Pancreas (tissue), 10 donors: Measurements from ENCODE around the gene SFMBT2. TPM values are rescaled to one million over a fixed set of nuclear protein-coding genes. Genes with fewer than 3 reads are reported as not detected.
"Not testable (repeated sequence)": the region's sequence is repeated elsewhere in the genome, so short reads cannot be mapped to it uniquely, and the experiment has no call there.

Source experiments
- ATAC-seq, 4 donors: fragments of 200-7000 bp; cut with Tn5 transposase; one replicate each; pipeline versions ENCODE4 v1.8.0 to v1.9.1; 2020; ENCODE audit warnings: mild to moderate bottlenecking in 4 of 4, moderate library complexity in 4 of 4
- DNase-seq, 6 donors: peaks; one replicate each; pipeline ENCODE4 v3.0.0-alpha.2; 2020
- FAIRE-seq: peaks from 2 replicates; lab custom pipeline; 2012; peaks lifted over from hg19 to GRCh38; lab: Jason Lieb, UNC
- H3K27ac ChIP-seq, 4 donors: fragments of 200-600 bp; sonication (generic); 1 replicate in 3 of 4; 2 replicates in 1 of 4; pipeline versions ENCODE4 v1.5.0 to v1.8.0; 2020
- H3K27me3 ChIP-seq, 4 donors: fragments of 200-600 bp; one replicate each; pipeline ENCODE4 v1.8.0; 2021
- H3K36me3 ChIP-seq, 3 donors: fragments of 200-600 bp; sonication (generic) in 1 of 3; one replicate each; pipeline versions ENCODE4 v1.5.0 to v1.8.0; 2020 to 2021
- H3K4me1 ChIP-seq, 3 donors: fragments of 200-600 bp; one replicate each; pipeline ENCODE4 v1.8.0; 2021
- H3K4me3 ChIP-seq, 4 donors: fragments of 200-600 bp; sonication (generic) in 2 of 4; one replicate each; pipeline versions ENCODE4 v1.5.0 to v1.8.0; 2020 to 2021
- H3K9me3 ChIP-seq, 4 donors: fragments of 200-600 bp; one replicate each; pipeline ENCODE4 v1.8.0; 2021
- CTCF ChIP-seq, 4 donors: fragments of 200-600 bp; sonication (generic) in 3 of 4; IDR thresholded peaks; one replicate each; pipeline versions ENCODE4 v1.5.0 to v1.8.0; 2021; ENCODE audit warnings: antibody characterized with exemption in 4 of 4
- WGBS, 2 donors: extraction: QIAGEN DNeasy Blood & Tissue Kit; methylation state at CpG; one replicate each; pipeline ENCODE4 v1.1.7; 2013; 5-methylcytosine and 5-hydroxymethylcytosine counted together
- intact Hi-C, 3 donors: fragments of 100-400 bp; cut with DNase I; formaldehyde crosslinking; loops; one replicate each; pipeline versions ENCODE4 v1.11.1 to v1.14.2; 2022
- polyA plus RNA-seq, 2 donors: library from polyadenylated mRNA; stranded (reverse); fragments of 200-250 nt; gene quantifications; one replicate each; pipeline ENCODE4 v1.2.3, GENCODE V29; 2013
- total RNA-seq, 6 donors: library from RNA; stranded (reverse); fragmentation: NEBNext Ultra II Directional in 4 of 6; extraction: Animal tissue kit (Norgen Biotek cat#: 25700) in 4 of 6; gene quantifications; one replicate each; pipeline versions ENCODE4 v1.2.1 to v1.2.4, GENCODE V29; 2021 to 2023
- donor health status: healthy with polysubstance abuse.
- donor health status: DM: no; HTN: no; CAD: no; lungs with moderate emphysema.
- donor health status: DM: no; HTN: no; CAD: no.
- donor health status: control.
- donor health status: control.
- donor health status: Bipolar disorder and iron deficiency.
- donor health status: DM: yes; HTN: yes; CAD: no.
- donor health status: DM: no; HTN: no; CAD: no.
- donor health status: DM: no; HTN: no; CAD: no.
- donor health status: DM: yes; HTN: yes; CAD: no.

Gene SFMBT2
- total and polyA plus RNA-seq, 8 donors: 0.65 to 9.4 (median 1.9) TPM

- no peak for FAIRE-seq
- no peak overlapping the region for H3K4me3 ChIP-seq
- intact Hi-C loops: no loop called here
- no peaks in the 10 kb centered on the region for H3K9me3 ChIP-seq
- no peaks in the 10 kb centered on the region for H3K36me3 ChIP-seq
- no peaks in the 10 kb centered on the region for H3K4me1 ChIP-seq
- H3K27ac ChIP-seq: no peak overlapping the region
- TF ChIP-seq CTCF (IDR thresholded peaks at IDR 0.05): no peak
- DNase-seq: no peak
- no peak for ATAC-seq
- H3K27me3 ChIP-seq: no peaks in the 10 kb centered on the region
- WGBS, 2 donors: 74 to 85% methylated on average over 10 of the region's 10 CpGs
Observed at GRCh38 chr10:7192831-7193361, 217.9 kb downstream of the SFMBT2 start.

DNA sequence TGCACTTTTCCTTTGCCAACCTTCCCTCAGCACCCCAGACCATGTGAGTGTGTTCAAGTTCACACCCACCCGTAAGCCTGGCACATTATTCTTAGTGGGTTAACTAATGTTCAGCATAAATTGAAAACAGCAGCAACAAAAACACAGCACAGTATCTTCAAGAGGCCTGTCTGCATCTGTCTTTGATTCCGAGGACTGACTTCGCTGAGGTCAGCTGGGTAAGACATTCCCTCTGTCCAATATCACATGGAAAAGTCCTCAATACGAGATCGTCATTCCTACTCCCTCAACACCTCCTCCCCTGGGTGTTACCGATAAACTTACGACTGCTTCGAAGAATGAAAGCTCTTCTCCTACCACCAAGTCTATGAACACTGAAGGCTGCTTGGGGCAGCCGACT is 218.8 kb downstream of the SFMBT2 start:
- H3K36me3 ChIP-seq: no peaks in the 10 kb centered on the region
- no peaks in the 10 kb centered on the region for H3K27me3 ChIP-seq
- H3K27ac ChIP-seq: no peak overlapping the region
- FAIRE-seq (no peak), ATAC-seq (no peak), DNase-seq (no peak)
- H3K4me3 ChIP-seq: no peak overlapping the region
- TF ChIP-seq CTCF (IDR thresholded peaks at IDR 0.05): no peak
- H3K4me1 ChIP-seq: no peaks in the 10 kb centered on the region
- intact Hi-C loops: no loop called here
- no peaks in the 10 kb centered on the region for H3K9me3 ChIP-seq
- 79 to 94% methylated on average over 9 of the region's 9 CpGs for WGBS, 2 donors

- H3K9me3 ChIP-seq, H3K27me3 ChIP-seq, H3K36me3 ChIP-seq, intact Hi-C loops, DNase-seq, H3K4me1 ChIP-seq, H3K27ac ChIP-seq, ATAC-seq, FAIRE-seq, H3K4me3 ChIP-seq: not testable (repeated sequence)
- WGBS, 2 donors: 74 to 90% methylated on average over 5 of the region's 5 CpGs
Observed at GRCh38 chr10:7190772-7191171, 220.1 kb downstream of the SFMBT2 start.

GRCh38 chr10:7189909-7190308 is 220.9 kb downstream of the SFMBT2 start:
- no peak overlapping the region for H3K27ac ChIP-seq
- intact Hi-C loops: no loop called here
- TF ChIP-seq CTCF (IDR thresholded peaks at IDR 0.05): no peak
- H3K4me3 ChIP-seq: no peak overlapping the region
- DNase-seq (no peak), ATAC-seq (no peak), FAIRE-seq (no peak)
- H3K9me3 ChIP-seq: no peaks in the 10 kb centered on the region
- 81 to 89% methylated on average over 11 of the region's 11 CpGs for WGBS, 2 donors
- no peaks in the 10 kb centered on the region for H3K36me3 ChIP-seq
- H3K27me3 ChIP-seq: no peaks in the 10 kb centered on the region
- H3K4me1 ChIP-seq: no peaks in the 10 kb centered on the region

GRCh38 chr10:7188456-7189050 is 222.3 kb downstream of the SFMBT2 start:
- FAIRE-seq (no peak), ATAC-seq (no peak), DNase-seq (no peak)
- no peaks in the 10 kb centered on the region for H3K36me3 ChIP-seq
- H3K4me1 ChIP-seq: no peaks in the 10 kb centered on the region
- TF ChIP-seq CTCF (IDR thresholded peaks at IDR 0.05): no peak
- no peaks in the 10 kb centered on the region for H3K9me3 ChIP-seq
- 75 to 85% methylated on average over 9 of the region's 9 CpGs for WGBS, 2 donors
- H3K27ac ChIP-seq: no peak overlapping the region
- H3K27me3 ChIP-seq: no peaks in the 10 kb centered on the region
- H3K4me3 ChIP-seq: no peak overlapping the region
- intact Hi-C loops: no loop called here
